ENCODE data around the gene UVRAG.

Gene UVRAG

DNA sequence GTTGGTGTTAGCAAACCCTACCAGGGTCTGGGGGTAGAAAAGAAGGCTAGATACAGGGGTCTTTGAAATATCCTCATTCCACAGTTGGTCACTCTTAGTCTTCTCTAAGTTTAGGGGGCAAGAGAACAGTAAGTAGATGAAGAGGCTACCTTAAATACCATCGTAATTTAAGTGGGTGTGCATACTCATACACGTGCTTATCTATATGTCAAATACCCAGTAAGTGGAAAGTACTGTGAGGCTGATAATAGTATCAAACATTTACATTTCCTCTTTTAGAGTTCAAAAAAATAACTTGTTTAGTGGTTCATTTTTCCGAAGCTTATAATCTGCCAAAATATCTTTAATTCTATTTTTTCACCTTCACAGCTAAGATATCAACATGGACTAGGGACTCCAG, 300.5 kb downstream of the UVRAG start:
- TF ChIP-seq, protein P1, sequence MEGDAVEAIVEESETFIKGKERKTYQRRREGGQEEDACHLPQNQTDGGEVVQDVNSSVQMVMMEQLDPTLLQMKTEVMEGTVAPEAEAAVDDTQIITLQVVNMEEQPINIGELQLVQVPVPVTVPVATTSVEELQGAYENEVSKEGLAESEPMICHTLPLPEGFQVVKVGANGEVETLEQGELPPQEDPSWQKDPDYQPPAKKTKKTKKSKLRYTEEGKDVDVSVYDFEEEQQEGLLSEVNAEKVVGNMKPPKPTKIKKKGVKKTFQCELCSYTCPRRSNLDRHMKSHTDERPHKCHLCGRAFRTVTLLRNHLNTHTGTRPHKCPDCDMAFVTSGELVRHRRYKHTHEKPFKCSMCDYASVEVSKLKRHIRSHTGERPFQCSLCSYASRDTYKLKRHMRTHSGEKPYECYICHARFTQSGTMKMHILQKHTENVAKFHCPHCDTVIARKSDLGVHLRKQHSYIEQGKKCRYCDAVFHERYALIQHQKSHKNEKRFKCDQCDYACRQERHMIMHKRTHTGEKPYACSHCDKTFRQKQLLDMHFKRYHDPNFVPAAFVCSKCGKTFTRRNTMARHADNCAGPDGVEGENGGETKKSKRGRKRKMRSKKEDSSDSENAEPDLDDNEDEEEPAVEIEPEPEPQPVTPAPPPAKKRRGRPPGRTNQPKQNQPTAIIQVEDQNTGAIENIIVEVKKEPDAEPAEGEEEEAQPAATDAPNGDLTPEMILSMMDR (IDR thresholded peaks at IDR 0.05) = no peak

DNA sequence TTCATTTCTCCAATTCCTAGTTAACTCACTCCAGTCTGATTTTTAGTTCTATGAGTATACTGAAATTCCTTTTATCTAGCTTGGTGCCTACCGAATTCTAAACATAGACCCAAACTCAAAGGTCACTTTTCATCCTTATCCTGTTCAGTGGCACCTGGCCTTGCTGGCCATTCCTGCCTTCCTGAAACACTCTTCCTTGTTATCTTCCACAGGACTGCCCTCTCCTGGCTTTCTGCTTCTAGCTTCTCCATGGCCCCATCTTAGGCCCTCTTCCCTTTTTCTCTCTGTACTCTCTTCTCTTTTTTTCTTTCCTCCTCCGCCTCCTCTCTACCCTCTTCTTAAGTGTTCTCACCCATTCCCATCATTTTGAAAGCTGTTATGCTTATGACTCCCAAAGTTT, 304.0 kb downstream of the UVRAG start:
- TF ChIP-seq, protein P1 (IDR thresholded peaks at IDR 0.05) = no peak

DNA sequence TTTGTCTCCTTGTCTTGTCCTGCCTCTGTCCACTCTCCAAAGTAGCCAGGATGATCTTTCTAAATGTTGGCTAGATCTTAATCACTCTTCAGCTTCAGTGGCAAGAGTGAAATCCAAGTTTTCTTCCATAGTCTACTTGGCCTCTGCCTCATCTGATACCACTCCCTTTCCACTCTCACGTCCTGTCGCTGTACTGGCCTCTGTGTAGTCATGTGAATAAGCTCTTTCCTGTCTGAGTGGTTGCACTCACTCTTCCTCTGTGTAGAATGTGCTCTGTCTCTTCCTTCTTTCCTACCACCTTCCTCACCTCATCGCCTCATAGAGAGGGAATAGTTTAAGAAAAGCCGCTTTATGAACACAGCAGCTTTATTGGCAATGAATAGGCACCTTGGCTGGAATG, 304.8 kb downstream of the UVRAG start:
- TF ChIP-seq, protein P1 (IDR thresholded peaks at IDR 0.05) = no peak

DNA sequence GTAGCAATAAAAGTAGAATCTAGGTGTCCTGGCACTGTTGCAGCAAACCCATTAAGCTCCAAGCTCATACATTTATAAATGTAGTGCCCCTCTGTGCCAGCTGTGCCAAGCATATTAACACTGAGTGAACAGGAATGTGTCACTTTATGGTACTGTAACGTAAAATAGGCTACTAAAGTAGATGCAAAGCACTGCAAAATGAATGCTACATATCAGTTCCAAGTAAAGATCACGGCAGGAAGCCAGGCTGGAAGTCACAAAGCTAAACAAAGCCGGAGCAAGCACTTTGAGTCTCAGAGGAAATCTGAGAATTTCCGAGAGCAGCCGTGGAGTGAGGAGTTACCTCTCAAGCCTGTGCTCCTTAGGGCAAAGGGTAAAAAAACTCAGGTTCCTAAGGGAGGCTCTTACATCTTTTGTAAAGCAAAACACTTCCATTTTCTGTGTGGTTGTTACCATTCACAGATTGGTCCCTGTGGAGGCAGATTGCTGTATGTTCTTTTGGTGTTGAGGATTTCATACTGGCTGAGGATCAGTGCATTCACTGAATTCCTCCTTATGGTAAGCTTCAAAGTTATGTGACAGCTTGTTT, 305.6 kb downstream of the UVRAG start:
- TF ChIP-seq, protein P1 (IDR thresholded peaks at IDR 0.05) = no peak

DNA sequence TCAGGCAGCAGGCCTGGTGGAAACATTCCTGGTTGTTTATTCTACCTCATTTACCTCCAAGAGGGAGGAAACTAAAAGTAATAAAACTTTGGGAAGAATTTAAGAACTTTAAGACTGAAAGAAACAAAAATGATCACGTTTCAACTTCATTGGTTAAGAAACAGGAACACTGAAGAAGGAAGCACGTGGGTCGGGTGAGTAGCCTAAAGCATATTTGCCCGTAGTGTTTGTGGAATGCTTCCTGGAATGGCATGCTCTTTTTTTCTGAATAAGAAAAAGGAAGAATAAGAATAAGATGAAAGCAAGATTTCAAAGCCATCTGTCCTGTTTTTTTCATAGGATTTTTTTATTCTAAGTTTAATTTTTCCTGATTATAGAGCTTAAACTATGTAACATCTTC, 308.2 kb downstream of the UVRAG start:
- TF ChIP-seq, protein P1 (IDR thresholded peaks at IDR 0.05) = no peak

DNA sequence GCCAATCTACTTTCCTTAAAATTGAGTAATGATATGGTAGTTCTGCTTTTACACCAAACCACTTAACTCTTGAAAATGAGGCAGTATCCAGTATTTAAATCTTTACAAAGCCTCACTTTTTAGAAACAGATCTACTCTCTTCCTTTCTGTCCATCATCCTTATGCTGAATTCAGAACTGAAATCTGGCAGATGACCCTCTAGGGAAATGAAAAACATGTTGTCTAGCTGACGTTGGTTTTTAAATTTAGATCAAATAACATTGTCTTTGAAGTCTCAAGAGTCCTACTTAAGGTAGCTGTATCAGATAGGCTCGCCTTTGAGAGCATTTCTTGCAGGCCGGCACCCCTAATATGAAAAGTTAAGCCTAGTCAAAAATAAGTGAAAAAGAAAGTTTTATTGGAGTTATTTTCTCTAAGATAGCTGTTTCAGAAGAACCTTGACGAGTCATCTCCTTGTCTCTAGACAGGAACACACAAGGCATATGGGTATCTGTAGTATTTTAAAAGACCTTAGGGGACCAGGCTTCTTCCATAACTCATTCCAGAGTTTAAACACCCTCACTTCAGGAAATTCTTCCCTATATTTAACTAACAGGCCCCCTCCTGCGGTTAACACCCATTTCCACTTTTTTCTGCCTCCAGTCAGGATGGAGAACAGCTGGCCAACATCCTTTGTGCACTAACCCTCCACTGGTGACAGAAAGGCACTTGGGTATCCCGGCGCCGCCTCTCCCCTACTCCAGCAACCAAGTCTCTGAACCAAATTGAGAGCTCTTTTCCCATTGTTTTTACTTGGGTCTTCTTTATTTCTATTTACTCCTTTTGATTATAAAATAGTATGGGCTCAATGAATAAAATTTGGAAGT, 310.1 kb downstream of the UVRAG start:
- TF ChIP-seq, protein P1 (IDR thresholded peaks at IDR 0.05) = no peak

DNA sequence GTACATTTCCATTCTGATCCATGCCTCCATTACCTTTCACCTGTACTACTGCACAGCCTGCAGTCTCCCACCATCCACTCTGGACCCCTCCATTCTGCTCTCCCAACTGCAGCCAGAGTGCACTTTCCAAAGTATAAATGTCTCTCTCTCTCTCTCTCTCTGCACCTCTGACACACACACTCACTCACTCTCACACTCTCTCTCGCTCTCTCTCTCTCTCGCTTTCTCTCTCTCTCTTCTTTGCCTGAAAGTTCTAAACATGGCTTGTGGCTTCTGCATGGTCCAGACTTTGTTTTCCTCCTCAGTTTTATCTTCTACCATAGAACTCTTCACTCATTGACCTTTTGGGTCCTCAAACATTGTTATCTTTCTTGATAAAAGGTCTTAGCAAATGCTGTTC, 314.7 kb downstream of the UVRAG start:
- TF ChIP-seq, protein P1 (IDR thresholded peaks at IDR 0.05) = no peak
